HepG2 (cell line): Measurements from ENCODE around the gene SP140L. TPM values are rescaled to one million over a fixed set of nuclear protein-coding genes. Genes with fewer than 3 reads are reported as not detected.

Experiments used
- ATF7 ChIP-seq, 2 experiments: fragments of 450-650 bp in 1 of 2; sonication (generic) in 1 of 2; formaldehyde crosslinking in 1 of 2; IDR thresholded peaks; 2 replicates each; pipeline versions ENCODE4 v1.4.0 to v1.6.1; 2016 to 2020; ENCODE audit warnings: antibody characterized with exemption in 1 of 2, mild to moderate bottlenecking in 1 of 2, missing genetic modification reagents in 1 of 2
- ELF3 ChIP-seq: IDR thresholded peaks from 2 replicates; pipeline ENCODE4 v1.6.1; 2016; ENCODE audit warnings: missing genetic modification reagents, missing compliant biosample characterization
- HIC2 ChIP-seq: sonication (generic); formaldehyde crosslinking; IDR thresholded peaks from 2 replicates; pipeline ENCODE4 v1.9.0; 2022; ENCODE audit warnings: low read depth, missing genetic modification reagents
- MED1 ChIP-seq: sonication (generic); formaldehyde crosslinking; IDR thresholded peaks from 2 replicates; pipeline ENCODE4 v1.4.0; 2020; ENCODE audit warnings: missing genetic modification reagents
- MTF1 ChIP-seq: sonication (generic); formaldehyde crosslinking; IDR thresholded peaks from 2 replicates; pipeline ENCODE4 v1.5.0; 2020; ENCODE audit warnings: missing genetic modification reagents
- NBN ChIP-seq: fragments of 450-650 bp; conservative IDR thresholded peaks from 2 replicates; pipeline ENCODE4 v1.6.1; 2017
- PHB2 ChIP-seq: fragments of 450-650 bp; IDR thresholded peaks from 2 replicates; pipeline ENCODE4 v1.6.1; 2018; ENCODE audit not compliant: partially characterized antibody
- PRPF4 ChIP-seq: fragments of 200-400 bp; formaldehyde crosslinking; IDR thresholded peaks from 2 replicates; pipeline ENCODE4 v1.6.1; 2016; ENCODE audit warnings: low read length, low read depth; ENCODE audit not compliant: poor library complexity, severe bottlenecking
- RAD21 ChIP-seq: fragments of 450-650 bp; formaldehyde crosslinking; IDR thresholded peaks from 2 replicates; pipeline ENCODE4 v1.5.0; 2020; ENCODE audit warnings: mild to moderate bottlenecking
- RAD51 ChIP-seq: fragments of 450-650 bp; IDR thresholded peaks from 2 replicates; pipeline ENCODE4 v1.6.1; 2016; ENCODE audit warnings: borderline replicate concordance
- RNF2 ChIP-seq: fragments of 450-650 bp; conservative IDR thresholded peaks from 2 replicates; pipeline ENCODE4 v1.6.1; 2016; ENCODE audit warnings: low read depth
- TBL1XR1 ChIP-seq: fragments of 150-350 bp; IDR thresholded peaks from 2 replicates; pipeline ENCODE4 v1.6.1; 2014; ENCODE audit warnings: borderline replicate concordance, low read length; ENCODE audit not compliant: partially characterized antibody
- ZFY ChIP-seq: sonication (generic); formaldehyde crosslinking; IDR thresholded peaks from 2 replicates; pipeline ENCODE4 v1.4.0; 2020; ENCODE audit warnings: missing genetic modification reagents
- ZMYM4 ChIP-seq: sonication (generic); formaldehyde crosslinking; IDR thresholded peaks from 2 replicates; pipeline ENCODE4 v1.8.1; 2023; ENCODE audit warnings: mild to moderate bottlenecking, missing genetic modification reagents
- ZNF30 ChIP-seq: sonication (generic); formaldehyde crosslinking; IDR thresholded peaks from 2 replicates; pipeline ENCODE4 v1.5.0; 2020; ENCODE audit warnings: mild to moderate bottlenecking, missing genetic modification reagents
- ZNF354B ChIP-seq: sonication (generic); formaldehyde crosslinking; IDR thresholded peaks from 2 replicates; pipeline ENCODE4 v1.8.0; 2022; ENCODE audit warnings: mild to moderate bottlenecking, missing genetic modification reagents
- ZNF550 ChIP-seq: sonication (generic); formaldehyde crosslinking; IDR thresholded peaks from 2 replicates; pipeline ENCODE4 v1.4.0; 2020; ENCODE audit warnings: mild to moderate bottlenecking, missing genetic modification reagents, borderline replicate concordance
- ZNF570 ChIP-seq: sonication (generic); formaldehyde crosslinking; IDR thresholded peaks from 2 replicates; pipeline ENCODE4 v1.4.0; 2020; ENCODE audit warnings: mild to moderate bottlenecking, missing genetic modification reagents, borderline replicate concordance
- ZNF607 ChIP-seq: sonication (generic); formaldehyde crosslinking; IDR thresholded peaks from 2 replicates; pipeline ENCODE4 v1.5.1; 2020; ENCODE audit warnings: missing genetic modification reagents, mild to moderate bottlenecking, borderline replicate concordance
- ZNF792 ChIP-seq: IDR thresholded peaks from 2 replicates; pipeline ENCODE4 v1.6.1; 2016
- polyA plus RNA-seq, 8 experiments: library from polyadenylated mRNA; depleted of rRNA in 3 of 8; stranded (reverse) in 7 of 8; unstranded in 1 of 8; fragments of >200 nt; fragmentation: Illumina TruSeq in 4 of 8; extraction: Trizol in 4 of 8; gene quantifications; 2 replicates each; pipeline versions ENCODE4 v1.2.1 to v1.2.3, GENCODE V29; 2011 to 2016; ENCODE audit warnings: low read depth in 4 of 8, missing spikeins in 1 of 8, mixed read lengths in 1 of 8; ENCODE audit not compliant: insufficient read depth in 1 of 8
- total RNA-seq, 5 experiments: library from RNA; depleted of rRNA; stranded (reverse); fragments of >200 nt; fragmentation: Illumina TruSeq; extraction: Trizol; gene quantifications; 2 replicates each; pipeline ENCODE4 v1.2.3, GENCODE V29; 2016; ENCODE audit warnings: low read depth in 1 of 5
- TF ChIP-seq, protein P1 (sequence below): sonication (generic); formaldehyde crosslinking; IDR thresholded peaks from 2 replicates; pipeline ENCODE4 v1.8.0; 2022; ENCODE audit warnings: missing genetic modification reagents, mild to moderate bottlenecking, borderline replicate concordance
- TF ChIP-seq, protein P2 (sequence below): sonication (generic); formaldehyde crosslinking; IDR thresholded peaks from 2 replicates; pipeline ENCODE4 v1.9.0; 2021; ENCODE audit warnings: missing genetic modification reagents, borderline replicate concordance
- TF ChIP-seq, protein P3 (sequence below): sonication (generic); formaldehyde crosslinking; IDR thresholded peaks from 2 replicates; pipeline ENCODE4 v1.4.0; 2020; ENCODE audit warnings: mild to moderate bottlenecking, missing genetic modification reagents, borderline replicate concordance

Gene SP140L
- total and polyA plus RNA-seq, 2 of the 13 experiments (the other 11 are each of a cell fraction or from before 2014, with no cell fraction given) = 10.9 to 17.5 TPM

GRCh38 chr2:230323385-230324106, 3.4 kb upstream of the SP140L start (continued):
- TF ChIP-seq ZNF30 (CRISPR knock-in tag) = 0 out of 2 replicates have a peak, but pooled peaks have one; percentile 22
- TF ChIP-seq, protein P1, sequence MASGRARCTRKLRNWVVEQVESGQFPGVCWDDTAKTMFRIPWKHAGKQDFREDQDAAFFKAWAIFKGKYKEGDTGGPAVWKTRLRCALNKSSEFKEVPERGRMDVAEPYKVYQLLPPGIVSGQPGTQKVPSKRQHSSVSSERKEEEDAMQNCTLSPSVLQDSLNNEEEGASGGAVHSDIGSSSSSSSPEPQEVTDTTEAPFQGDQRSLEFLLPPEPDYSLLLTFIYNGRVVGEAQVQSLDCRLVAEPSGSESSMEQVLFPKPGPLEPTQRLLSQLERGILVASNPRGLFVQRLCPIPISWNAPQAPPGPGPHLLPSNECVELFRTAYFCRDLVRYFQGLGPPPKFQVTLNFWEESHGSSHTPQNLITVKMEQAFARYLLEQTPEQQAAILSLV (CRISPR knock-in tag) = 0 out of 2 replicates have a peak, but pooled peaks have one; percentile 41
- TF ChIP-seq HIC2 (CRISPR knock-in tag) = no peak
- peak; percentile 66; the same call in 1 of the 2 replicates for TF ChIP-seq ELF3
- no peak for TF ChIP-seq RAD51
- TF ChIP-seq ZMYM4 (CRISPR knock-in tag) = peak; percentile 98
- peak; percentile 49; the same call in 1 of the 2 replicates for TF ChIP-seq RNF2
- peak; percentile 15 for TF ChIP-seq TBL1XR1
- no peak for TF ChIP-seq PHB2
- TF ChIP-seq ZNF792 = no peak
- TF ChIP-seq ATF7 (IDR thresholded peaks at IDR 0.05) = no peak
- no peak for TF ChIP-seq ATF7 (CRISPR knock-in tag; IDR thresholded peaks at IDR 0.05)
- no peak for TF ChIP-seq ZNF354B (CRISPR knock-in tag)
- no peak for TF ChIP-seq ZNF607 (CRISPR knock-in tag)
- TF ChIP-seq, protein P2, sequence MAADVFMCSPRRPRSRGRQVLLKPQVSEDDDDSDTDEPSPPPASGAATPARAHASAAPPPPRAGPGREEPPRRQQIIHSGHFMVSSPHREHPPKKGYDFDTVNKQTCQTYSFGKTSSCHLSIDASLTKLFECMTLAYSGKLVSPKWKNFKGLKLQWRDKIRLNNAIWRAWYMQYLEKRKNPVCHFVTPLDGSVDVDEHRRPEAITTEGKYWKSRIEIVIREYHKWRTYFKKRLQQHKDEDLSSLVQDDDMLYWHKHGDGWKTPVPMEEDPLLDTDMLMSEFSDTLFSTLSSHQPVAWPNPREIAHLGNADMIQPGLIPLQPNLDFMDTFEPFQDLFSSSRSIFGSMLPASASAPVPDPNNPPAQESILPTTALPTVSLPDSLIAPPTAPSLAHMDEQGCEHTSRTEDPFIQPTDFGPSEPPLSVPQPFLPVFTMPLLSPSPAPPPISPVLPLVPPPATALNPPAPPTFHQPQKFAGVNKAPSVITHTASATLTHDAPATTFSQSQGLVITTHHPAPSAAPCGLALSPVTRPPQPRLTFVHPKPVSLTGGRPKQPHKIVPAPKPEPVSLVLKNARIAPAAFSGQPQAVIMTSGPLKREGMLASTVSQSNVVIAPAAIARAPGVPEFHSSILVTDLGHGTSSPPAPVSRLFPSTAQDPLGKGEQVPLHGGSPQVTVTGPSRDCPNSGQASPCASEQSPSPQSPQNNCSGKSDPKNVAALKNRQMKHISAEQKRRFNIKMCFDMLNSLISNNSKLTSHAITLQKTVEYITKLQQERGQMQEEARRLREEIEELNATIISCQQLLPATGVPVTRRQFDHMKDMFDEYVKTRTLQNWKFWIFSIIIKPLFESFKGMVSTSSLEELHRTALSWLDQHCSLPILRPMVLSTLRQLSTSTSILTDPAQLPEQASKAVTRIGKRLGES (CRISPR knock-in tag) = no peak
- peak; percentile 72 for TF ChIP-seq ZFY
- TF ChIP-seq, protein P3, sequence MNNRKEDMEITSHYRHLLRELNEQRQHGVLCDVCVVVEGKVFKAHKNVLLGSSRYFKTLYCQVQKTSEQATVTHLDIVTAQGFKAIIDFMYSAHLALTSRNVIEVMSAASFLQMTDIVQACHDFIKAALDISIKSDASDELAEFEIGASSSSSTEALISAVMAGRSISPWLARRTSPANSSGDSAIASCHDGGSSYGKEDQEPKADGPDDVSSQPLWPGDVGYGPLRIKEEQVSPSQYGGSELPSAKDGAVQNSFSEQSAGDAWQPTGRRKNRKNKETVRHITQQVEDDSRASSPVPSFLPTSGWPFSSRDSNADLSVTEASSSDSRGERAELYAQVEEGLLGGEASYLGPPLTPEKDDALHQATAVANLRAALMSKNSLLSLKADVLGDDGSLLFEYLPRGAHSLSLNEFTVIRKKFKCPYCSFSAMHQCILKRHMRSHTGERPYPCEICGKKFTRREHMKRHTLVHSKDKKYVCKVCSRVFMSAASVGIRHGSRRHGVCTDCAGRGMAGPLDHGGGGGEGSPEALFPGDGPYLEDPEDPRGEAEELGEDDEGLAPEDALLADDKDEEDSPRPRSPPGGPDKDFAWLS (CRISPR knock-in tag) = no peak
- TF ChIP-seq MTF1 (CRISPR knock-in tag) = no peak
- TF ChIP-seq RAD21 (CRISPR knock-in tag) = peak; percentile 82
- no peak for TF ChIP-seq ZNF550
- no peak for TF ChIP-seq PRPF4
- no peak for TF ChIP-seq NBN
- peak; percentile 41; the same call in 1 of the 2 replicates for TF ChIP-seq MED1 (CRISPR knock-in tag)
- no peak for TF ChIP-seq ZNF570
